CD14-positive monocyte (primary cell): ENCODE data around the gene CDH23. TPM values are rescaled to one million over a fixed set of nuclear protein-coding genes. Genes with fewer than 3 reads are reported as not detected.

Source experiments
- DNase-seq, 3 donors: peaks; one replicate each; pipeline ENCODE4 v3.0.0-alpha.2; 2011 to 2022
- H2AFZ ChIP-seq: 2 replicates; pipeline ENCODE4 v1.6.0; 2012; ENCODE audit warnings: mild to moderate bottlenecking, low read depth, low read length, inconsistent platforms; ENCODE audit not compliant: insufficient read depth, poor library complexity, severe bottlenecking
- H3K27ac ChIP-seq, 2 donors: 1 replicate in 1 of 2; 2 replicates in 1 of 2; pipeline ENCODE4 v1.5.1; 2012 to 2013; ENCODE audit warnings: low read length in 2 of 2, control low read depth in 1 of 2, inconsistent platforms in 1 of 2, low read depth in 1 of 2, mild to moderate bottlenecking in 1 of 2
- H3K27me3 ChIP-seq, 2 donors: one replicate each; pipeline versions ENCODE4 v1.6.0 to v1.6.1; 2011 to 2013; ENCODE audit warnings: low read length in 2 of 2; ENCODE audit not compliant: control insufficient read depth in 2 of 2, insufficient read depth in 2 of 2
- H3K36me3 ChIP-seq, 2 donors: replicated peaks in 1 of 2; 1 replicate in 1 of 2; 2 replicates in 1 of 2; pipeline versions ENCODE4 v1.5.1 to v1.6.1; 2012 to 2013; ENCODE audit warnings: low read length in 2 of 2, control low read depth in 1 of 2, inconsistent platforms in 1 of 2, mild to moderate bottlenecking in 1 of 2; ENCODE audit not compliant: insufficient read depth in 2 of 2, control insufficient read depth in 1 of 2
- H3K4me1 ChIP-seq, 2 donors: 1 replicate in 1 of 2; 2 replicates in 1 of 2; pipeline versions ENCODE4 v1.5.1 to v1.6.1; 2012 to 2013; ENCODE audit warnings: low read length in 2 of 2, control low read depth in 1 of 2, inconsistent platforms in 1 of 2, mild to moderate bottlenecking in 1 of 2, moderate library complexity in 1 of 2; ENCODE audit not compliant: insufficient read depth in 2 of 2, control insufficient read depth in 1 of 2
- H3K4me2 ChIP-seq: replicated peaks from 2 replicates; pipeline ENCODE3; 2012; ENCODE audit warnings: low read length, moderate library complexity, mild to moderate bottlenecking; ENCODE audit not compliant: poor library complexity, severe bottlenecking; ENCODE audit errors: extremely low read depth
- H3K4me3 ChIP-seq, 3 experiments: fragments of 200-600 bp in 1 of 3; sonication (generic) in 1 of 3; replicated peaks in 1 of 3; 1 replicate in 2 of 3; 2 replicates in 1 of 3; pipeline ENCODE4 v1.5.1; 2011 to 2013; ENCODE audit warnings: low read length in 3 of 3, mild to moderate bottlenecking in 3 of 3, control low read depth in 2 of 3, low read depth in 2 of 3, inconsistent platforms in 1 of 3, moderate library complexity in 1 of 3
- H3K79me2 ChIP-seq: 2 replicates; pipeline ENCODE4 v1.6.0; 2012; ENCODE audit warnings: mild to moderate bottlenecking, control low read depth, inconsistent platforms, low read length, moderate library complexity; ENCODE audit not compliant: insufficient read depth
- H3K9ac ChIP-seq: 2 replicates; pipeline ENCODE4 v1.6.0; 2017; ENCODE audit warnings: low read length, mild to moderate bottlenecking; ENCODE audit not compliant: insufficient read depth, poor library complexity, severe bottlenecking
- H3K9me3 ChIP-seq, 2 donors: replicated peaks in 1 of 2; 1 replicate in 1 of 2; 2 replicates in 1 of 2; pipeline versions ENCODE4 v1.5.1 to v1.6.1; 2012 to 2013; ENCODE audit warnings: low read length in 2 of 2, control low read depth in 1 of 2; ENCODE audit not compliant: control insufficient read depth in 1 of 2, insufficient read depth in 1 of 2
- H4K20me1 ChIP-seq: 2 replicates; pipeline ENCODE4 v1.6.0; 2012; ENCODE audit warnings: mild to moderate bottlenecking, low read length, control low read depth, moderate library complexity; ENCODE audit not compliant: insufficient read depth
- H3K27ac Mint-ChIP-seq, 7 donors: one replicate each; pipeline ENCODE4 v1.8.0; 2020; ENCODE audit warnings: mild to moderate bottlenecking in 7 of 7, mixed read lengths in 7 of 7, moderate library complexity in 6 of 7, inconsistent platforms in 2 of 7
- H3K27me3 Mint-ChIP-seq, 3 donors: one replicate each; pipeline ENCODE4 v1.8.0; 2021 to 2022; ENCODE audit warnings: low read depth in 3 of 3, mild to moderate bottlenecking in 3 of 3, mixed read lengths in 3 of 3, moderate library complexity in 3 of 3, inconsistent platforms in 1 of 3
- H3K36me3 Mint-ChIP-seq, 2 donors: one replicate each; pipeline ENCODE4 v1.8.0; 2020; ENCODE audit warnings: mixed read lengths in 2 of 2, inconsistent platforms in 1 of 2, mild to moderate bottlenecking in 1 of 2
- H3K4me1 Mint-ChIP-seq: one replicate; pipeline ENCODE4 v1.8.0; 2020; ENCODE audit warnings: mild to moderate bottlenecking, mixed read lengths
- H3K4me3 Mint-ChIP-seq, 2 donors: one replicate each; pipeline ENCODE4 v1.8.0; 2020; ENCODE audit warnings: mild to moderate bottlenecking in 2 of 2, mixed read lengths in 2 of 2, moderate library complexity in 1 of 2
- H3K9me3 Mint-ChIP-seq, 7 donors: one replicate each; pipeline ENCODE4 v1.8.0; 2020 to 2022; ENCODE audit warnings: mixed read lengths in 7 of 7, mild to moderate bottlenecking in 6 of 7, moderate library complexity in 6 of 7, inconsistent platforms in 2 of 7
- WGBS: methylation state at CpG from one replicate; pipeline ENCODE4 v1.1.5; 2013; ENCODE audit warnings: missing lambda C conversion rate; ENCODE audit not compliant: insufficient coverage; 5-methylcytosine and 5-hydroxymethylcytosine counted together
- intact Hi-C, 2 donors: fragments of 100-400 bp; cut with micrococcal nuclease; formaldehyde crosslinking; loops; one replicate each; pipeline versions ENCODE4 v1.15.0 to v1.15.1; 2023
- polyA plus RNA-seq, 3 donors: library from polyadenylated mRNA; depleted of rRNA in 1 of 3; unstranded in 2 of 3; stranded (reverse) in 1 of 3; fragments of 300-500 nt in 2 of 3; fragments of >200 nt in 1 of 3; fragmentation: Illumina TruSeq in 2 of 3; gene quantifications; 1 replicate in 2 of 3; 2 replicates in 1 of 3; pipeline ENCODE4 v1.2.3, GENCODE V29; 2012 to 2021
- TF ChIP-seq, protein P1 (sequence below): fragments of 200-600 bp; IDR thresholded peaks from one replicate; pipeline ENCODE4 v1.8.0; 2022; ENCODE audit warnings: antibody characterized with exemption, mild to moderate bottlenecking

Gene CDH23
- polyA plus RNA-seq, 3 donors: 8.2 to 36.2 (median 10.5) TPM

DNA sequence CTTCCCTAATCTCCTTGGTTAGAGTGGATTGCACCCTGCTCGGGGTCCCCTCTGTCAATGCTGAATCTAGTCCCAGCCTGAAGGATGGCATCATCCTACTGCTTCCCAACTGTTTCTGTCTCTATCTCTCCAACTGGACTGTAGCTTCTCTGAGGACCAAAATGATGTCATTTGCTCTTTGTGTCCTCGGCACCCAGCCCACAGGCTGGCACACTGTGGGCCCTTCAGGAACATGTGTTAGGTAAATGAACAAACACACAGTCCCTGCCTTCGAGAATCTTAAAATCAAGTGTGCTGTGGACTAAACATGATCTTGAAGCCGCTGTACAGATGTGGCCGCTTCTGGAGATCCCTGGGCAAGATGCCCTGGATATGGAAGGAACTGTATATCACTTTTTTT is 5.0 kb upstream of the CDH23 start:
- Histone ChIP-seq H3K4me2 (no peak overlapping the region), H3K9me3 (no peaks in the 10 kb centered on the region), H3K27me3 (peaks cover 11 to 22% of the 10 kb centered on the region in 2 donors), H3K4me3 (no peak overlapping the region), H3K79me2 (no peaks in the 10 kb centered on the region), H3K27ac (no peak overlapping the region), H3K36me3 (no peaks in the 10 kb centered on the region), H3K9ac (no peak overlapping the region), H4K20me1 (no peaks in the 10 kb centered on the region), H3K4me1 (peaks cover 0 to 7% of the 10 kb centered on the region in 2 donors), H2AFZ (no peak overlapping the region)
- H3K36me3 Mint-ChIP-seq: peaks cover 2 to 10% of the 10 kb centered on the region in 2 donors
- H3K4me1 Mint-ChIP-seq: peaks cover 8% of the 10 kb centered on the region
- 88% methylated on average over 1 of the region's 5 CpGs for WGBS
- intact Hi-C loops: loop anchor here in 1 of 2 donors (5.0 kb wide), 1 partner anchor 316 kb away; no protein-coding TSS in a partner anchor
- no peak for DNase-seq
- no peak overlapping the region for H3K4me3 Mint-ChIP-seq
- H3K27me3 Mint-ChIP-seq: peaks cover 29 to 34% (median 32%) of the 10 kb centered on the region in 3 donors
- H3K9me3 Mint-ChIP-seq: peaks cover 0 to 5% (median 0%) of the 10 kb centered on the region in 7 donors
- no peak overlapping the region for H3K27ac Mint-ChIP-seq
- TF ChIP-seq, protein P1, sequence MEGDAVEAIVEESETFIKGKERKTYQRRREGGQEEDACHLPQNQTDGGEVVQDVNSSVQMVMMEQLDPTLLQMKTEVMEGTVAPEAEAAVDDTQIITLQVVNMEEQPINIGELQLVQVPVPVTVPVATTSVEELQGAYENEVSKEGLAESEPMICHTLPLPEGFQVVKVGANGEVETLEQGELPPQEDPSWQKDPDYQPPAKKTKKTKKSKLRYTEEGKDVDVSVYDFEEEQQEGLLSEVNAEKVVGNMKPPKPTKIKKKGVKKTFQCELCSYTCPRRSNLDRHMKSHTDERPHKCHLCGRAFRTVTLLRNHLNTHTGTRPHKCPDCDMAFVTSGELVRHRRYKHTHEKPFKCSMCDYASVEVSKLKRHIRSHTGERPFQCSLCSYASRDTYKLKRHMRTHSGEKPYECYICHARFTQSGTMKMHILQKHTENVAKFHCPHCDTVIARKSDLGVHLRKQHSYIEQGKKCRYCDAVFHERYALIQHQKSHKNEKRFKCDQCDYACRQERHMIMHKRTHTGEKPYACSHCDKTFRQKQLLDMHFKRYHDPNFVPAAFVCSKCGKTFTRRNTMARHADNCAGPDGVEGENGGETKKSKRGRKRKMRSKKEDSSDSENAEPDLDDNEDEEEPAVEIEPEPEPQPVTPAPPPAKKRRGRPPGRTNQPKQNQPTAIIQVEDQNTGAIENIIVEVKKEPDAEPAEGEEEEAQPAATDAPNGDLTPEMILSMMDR: no peak

DNA sequence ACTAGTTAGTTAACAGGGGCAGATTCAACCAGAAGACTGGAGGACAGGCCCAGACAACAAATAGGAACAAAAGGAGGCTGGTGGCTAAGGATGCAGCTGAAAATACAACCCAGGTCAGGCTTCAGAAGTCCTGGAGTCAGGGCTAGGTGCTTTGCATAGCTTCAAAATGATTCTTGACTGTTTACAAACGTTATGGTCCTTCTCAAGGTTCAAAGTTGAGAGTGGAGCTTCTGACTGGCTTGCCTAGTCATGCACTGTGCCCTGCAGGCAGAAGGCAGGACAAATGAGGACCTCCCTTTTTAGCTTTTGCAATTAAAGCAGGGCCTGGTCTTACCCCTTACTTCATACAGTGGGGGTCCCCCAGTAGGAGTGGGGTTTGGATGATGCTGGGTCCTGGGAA is 4.4 kb upstream of the CDH23 start:
- Histone ChIP-seq H3K4me1 (peaks cover under 1 to 11% of the 10 kb centered on the region in 2 donors), H3K4me2 (no peak overlapping the region), H3K27me3 (peaks cover 11 to 23% of the 10 kb centered on the region in 2 donors), H4K20me1 (no peaks in the 10 kb centered on the region), H3K27ac (no peak overlapping the region), H3K9ac (no peak overlapping the region), H3K4me3 (no peak overlapping the region), H3K36me3 (no peaks in the 10 kb centered on the region), H3K9me3 (peaks cover 0 to under 1% of the 10 kb centered on the region in 2 donors), H3K79me2 (no peaks in the 10 kb centered on the region), H2AFZ (no peak overlapping the region)
- Mint-ChIP-seq H3K27ac (no peak overlapping the region), H3K27me3 (peaks cover 30 to 39% (median 35%) of the 10 kb centered on the region in 3 donors), H3K4me1 (peaks cover 9% of the 10 kb centered on the region), H3K4me3 (no peak overlapping the region), H3K36me3 (peaks cover 2 to 10% of the 10 kb centered on the region in 2 donors), H3K9me3 (peaks cover 0 to 5% (median 0%) of the 10 kb centered on the region in 7 donors)
- no peak for DNase-seq
- WGBS: 80% methylated on average over 1 of the region's 1 CpG
- intact Hi-C loops: loop anchor here in 1 of 2 donors (5.0 kb wide), 1 partner anchor 315 kb away; no protein-coding TSS in a partner anchor
- TF ChIP-seq, protein P1: no peak
